Measurements from ENCODE around the gene DENND6B.

DNA sequence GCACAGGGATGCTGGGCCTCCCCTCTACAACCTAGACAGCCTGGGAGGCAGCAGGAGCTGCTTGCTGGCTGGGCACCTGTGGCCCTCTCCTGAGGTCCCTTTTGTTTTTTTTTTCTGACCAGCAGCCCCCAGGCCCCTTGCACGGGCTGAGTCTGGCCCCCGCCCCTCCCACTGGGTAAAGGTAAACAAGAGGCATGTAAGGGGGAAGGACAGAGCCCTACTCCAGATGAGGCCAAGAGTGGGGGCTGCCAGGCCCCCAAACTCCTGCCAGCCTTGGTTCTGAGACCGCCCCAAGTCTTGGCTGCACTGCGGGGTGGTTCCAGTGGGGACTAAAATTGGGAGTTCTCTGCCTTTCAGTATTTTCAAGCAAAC, 28.6 kb downstream of the DENND6B start:
- no peak for TF ChIP-seq POLR2A (IDR thresholded peaks at IDR 0.05; ENCODE audit: extremely low read depth, insufficient read length)
- TF ChIP-seq, protein P1, sequence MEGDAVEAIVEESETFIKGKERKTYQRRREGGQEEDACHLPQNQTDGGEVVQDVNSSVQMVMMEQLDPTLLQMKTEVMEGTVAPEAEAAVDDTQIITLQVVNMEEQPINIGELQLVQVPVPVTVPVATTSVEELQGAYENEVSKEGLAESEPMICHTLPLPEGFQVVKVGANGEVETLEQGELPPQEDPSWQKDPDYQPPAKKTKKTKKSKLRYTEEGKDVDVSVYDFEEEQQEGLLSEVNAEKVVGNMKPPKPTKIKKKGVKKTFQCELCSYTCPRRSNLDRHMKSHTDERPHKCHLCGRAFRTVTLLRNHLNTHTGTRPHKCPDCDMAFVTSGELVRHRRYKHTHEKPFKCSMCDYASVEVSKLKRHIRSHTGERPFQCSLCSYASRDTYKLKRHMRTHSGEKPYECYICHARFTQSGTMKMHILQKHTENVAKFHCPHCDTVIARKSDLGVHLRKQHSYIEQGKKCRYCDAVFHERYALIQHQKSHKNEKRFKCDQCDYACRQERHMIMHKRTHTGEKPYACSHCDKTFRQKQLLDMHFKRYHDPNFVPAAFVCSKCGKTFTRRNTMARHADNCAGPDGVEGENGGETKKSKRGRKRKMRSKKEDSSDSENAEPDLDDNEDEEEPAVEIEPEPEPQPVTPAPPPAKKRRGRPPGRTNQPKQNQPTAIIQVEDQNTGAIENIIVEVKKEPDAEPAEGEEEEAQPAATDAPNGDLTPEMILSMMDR (IDR thresholded peaks at IDR 0.05; ENCODE audit: low read depth, low read length): no peak
- TF ChIP-seq, protein P2, sequence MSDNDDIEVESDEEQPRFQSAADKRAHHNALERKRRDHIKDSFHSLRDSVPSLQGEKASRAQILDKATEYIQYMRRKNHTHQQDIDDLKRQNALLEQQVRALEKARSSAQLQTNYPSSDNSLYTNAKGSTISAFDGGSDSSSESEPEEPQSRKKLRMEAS (IDR thresholded peaks at IDR 0.05; ENCODE audit: low read depth, low read length): no peak
- TF ChIP-seq MYC (IDR thresholded peaks at IDR 0.05; ENCODE audit: low read depth, low read length): no peak
